Measurements from ENCODE around the gene PRKAA1.

PRKAA1 gene

GRCh38 chr5:40798012-40798800 is at the start of gene PRKAA1:
Gene PRKAA1 (minus strand): TSS chr5:40798374. CDS start chr5:40798189, 185 bp downstream.
- DNase-seq = peak; percentile 87

DNA sequence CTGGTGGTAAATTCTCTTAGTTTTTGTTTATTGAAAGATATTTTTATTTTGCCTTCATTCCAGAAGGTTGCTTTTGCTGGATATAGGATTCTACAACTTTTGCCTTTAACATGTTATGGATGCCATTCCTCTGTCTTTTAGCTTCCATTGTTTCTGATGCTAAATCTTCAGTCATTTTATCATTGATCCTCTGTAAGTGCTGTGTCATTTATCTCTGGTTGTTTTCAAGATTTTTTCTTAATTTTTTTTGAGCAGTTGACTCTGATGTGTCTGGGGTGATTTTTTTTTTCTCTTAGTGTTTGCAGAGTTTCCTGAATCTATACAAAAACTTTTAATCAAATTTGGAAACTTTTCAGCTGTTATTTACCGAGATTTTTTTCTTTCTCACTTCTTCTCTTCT is 49.4 kb upstream of the PRKAA1 start:
- no peak for DNase-seq

- DNase-seq = no peak
Measured at GRCh38 chr5:40846371-40846770, 48.2 kb upstream of the PRKAA1 start.

- no peak for DNase-seq
Measured at GRCh38 chr5:40844565-40844964, 46.4 kb upstream of the PRKAA1 start.

GRCh38 chr5:40842351-40842750 is 44.2 kb upstream of the PRKAA1 start:
- DNase-seq = no peak

GRCh38 chr5:40841068-40841805 is 43.1 kb upstream of the PRKAA1 start, which contains the start of gene CARD6:
Gene CARD6 (plus strand): TSS chr5:40841367. CDS start chr5:40841383, 16 bp downstream.
- no peak for DNase-seq

DNA sequence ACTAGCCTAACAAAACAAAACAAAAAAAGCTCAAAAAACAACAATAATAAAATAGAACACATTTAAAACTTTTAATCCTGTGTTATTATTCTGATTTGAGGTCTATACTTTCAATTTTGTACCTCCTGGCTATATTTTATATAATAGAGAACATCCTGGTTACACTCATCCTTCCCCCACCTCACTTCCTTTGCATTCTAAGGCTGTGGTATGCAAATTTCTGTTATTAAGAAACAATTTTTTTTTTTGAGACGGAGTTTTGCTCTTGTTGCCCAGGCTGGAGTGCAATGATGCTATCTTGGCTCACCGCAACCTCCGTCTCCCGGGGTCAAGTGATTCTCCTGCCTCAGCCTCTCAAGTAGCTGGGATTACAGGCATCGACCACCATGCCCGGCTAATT is 39.9 kb upstream of the PRKAA1 start:
- DNase-seq = no peak

DNA sequence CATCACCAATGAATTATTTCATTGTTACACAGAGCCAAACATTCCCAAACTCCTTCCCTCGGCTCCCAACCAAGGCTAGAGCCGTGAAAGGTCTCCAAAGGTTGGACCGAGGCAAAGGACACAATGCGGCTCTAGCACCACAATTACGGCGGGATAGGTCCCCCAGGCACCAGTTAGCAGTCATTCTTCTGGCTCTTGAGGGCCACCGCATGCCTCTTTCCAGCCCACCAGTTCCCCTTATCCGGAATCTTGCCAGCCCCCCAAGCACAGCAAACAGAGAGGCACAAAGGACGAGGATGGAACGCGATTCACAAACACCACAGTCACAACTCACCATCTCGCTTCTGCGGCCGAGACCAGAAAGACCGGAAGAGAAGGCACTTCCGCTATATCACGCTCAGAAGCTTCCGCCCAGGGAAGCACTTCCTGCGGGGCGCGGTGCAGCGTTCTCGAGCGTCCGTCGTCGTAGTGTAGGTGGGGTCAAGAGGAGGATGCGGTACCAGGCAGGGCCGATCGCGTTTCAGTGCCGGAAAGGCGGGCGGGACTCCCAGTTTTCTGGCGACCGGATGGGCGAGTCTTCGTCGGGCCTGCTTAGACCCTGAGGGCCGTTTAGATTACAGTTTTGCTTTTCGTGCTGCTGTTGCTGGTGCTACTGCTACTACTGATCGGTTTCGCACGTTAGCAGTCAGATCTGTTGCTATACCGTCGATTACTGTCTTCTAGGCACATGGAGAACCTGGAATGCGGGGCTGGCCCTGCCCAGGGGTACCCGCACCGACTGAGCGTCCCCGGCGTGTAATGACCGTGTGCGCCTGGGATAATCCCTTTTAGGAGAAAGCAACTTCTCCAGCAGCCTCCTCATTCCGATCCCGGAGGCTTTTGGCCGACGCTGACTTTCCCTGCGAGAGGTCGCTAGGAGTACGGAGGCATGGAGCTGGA is 36.9 kb upstream of the PRKAA1 start, which contains the start of gene RPL37:
Gene RPL37, minus strand, starts transcription at position 374 of the 939 bp plus-strand sequence. Its CDS starts 37 bp downstream, at position 337.
- DNase-seq = peak; percentile 98

DNA sequence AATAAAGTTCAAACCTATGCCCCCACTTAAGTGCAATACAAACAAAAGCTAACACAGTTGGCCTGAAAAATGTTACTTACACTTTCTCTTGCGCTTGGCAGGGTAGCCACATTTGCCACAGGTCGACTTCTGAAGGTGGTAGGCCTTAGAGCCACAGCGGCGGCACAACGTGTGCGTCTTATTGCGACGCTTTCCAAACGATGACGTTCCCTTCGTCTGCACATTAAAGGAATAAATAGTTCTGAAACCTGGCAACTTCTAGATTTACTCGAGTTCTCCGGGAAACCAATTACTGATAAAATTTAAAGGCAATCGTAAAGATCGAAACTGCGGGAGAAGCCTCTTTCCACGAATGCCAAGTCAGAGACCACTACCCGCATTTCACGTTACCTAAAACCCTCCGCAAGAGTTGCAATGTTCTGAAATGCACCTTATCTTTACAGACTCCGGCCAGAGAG is 36.2 kb upstream of the PRKAA1 start:
- DNase-seq = no peak

DNA sequence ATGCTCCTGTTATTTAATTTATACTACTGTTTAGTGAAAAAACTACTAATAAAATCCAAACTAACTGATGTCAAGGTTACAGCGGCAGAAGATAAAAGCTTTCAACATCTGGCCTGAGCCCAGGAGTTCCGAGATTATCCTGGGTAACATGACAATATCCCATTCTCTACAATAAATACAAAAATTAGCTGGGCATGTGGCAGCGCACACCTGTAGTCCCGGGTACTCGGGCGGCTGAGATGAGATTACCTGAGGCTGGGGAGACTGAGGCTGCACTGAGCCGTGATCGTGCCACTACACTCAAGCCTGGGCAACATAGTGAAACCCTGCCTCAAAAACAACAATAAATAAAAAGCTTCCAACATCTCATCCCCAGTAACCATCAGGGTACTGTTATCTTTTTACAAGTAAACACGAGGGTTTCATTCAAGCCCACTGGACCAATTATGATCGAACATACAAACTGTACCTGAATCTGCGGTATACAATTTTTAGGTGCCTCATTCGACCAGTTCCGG is 35.6 kb upstream of the PRKAA1 start:
- no peak for DNase-seq

DNA sequence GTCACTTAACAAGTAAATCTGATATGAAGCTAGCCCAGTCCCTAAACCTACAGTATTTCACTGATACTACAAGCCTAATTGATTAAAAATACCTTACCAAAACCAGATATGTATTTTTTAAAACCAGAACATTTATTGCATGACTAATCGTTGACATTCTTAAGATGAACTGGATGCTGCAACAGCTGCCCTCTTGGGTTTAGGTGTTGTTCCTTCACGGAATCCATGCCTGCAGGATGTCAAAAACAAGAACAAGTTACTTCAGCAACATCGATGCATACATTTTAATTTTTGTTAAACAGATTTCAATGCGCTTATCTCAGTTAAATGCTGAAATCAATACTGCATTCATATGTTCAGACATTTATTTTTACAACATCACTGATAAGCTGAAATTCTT is 34.2 kb upstream of the PRKAA1 start:
- DNase-seq = no peak

DNA sequence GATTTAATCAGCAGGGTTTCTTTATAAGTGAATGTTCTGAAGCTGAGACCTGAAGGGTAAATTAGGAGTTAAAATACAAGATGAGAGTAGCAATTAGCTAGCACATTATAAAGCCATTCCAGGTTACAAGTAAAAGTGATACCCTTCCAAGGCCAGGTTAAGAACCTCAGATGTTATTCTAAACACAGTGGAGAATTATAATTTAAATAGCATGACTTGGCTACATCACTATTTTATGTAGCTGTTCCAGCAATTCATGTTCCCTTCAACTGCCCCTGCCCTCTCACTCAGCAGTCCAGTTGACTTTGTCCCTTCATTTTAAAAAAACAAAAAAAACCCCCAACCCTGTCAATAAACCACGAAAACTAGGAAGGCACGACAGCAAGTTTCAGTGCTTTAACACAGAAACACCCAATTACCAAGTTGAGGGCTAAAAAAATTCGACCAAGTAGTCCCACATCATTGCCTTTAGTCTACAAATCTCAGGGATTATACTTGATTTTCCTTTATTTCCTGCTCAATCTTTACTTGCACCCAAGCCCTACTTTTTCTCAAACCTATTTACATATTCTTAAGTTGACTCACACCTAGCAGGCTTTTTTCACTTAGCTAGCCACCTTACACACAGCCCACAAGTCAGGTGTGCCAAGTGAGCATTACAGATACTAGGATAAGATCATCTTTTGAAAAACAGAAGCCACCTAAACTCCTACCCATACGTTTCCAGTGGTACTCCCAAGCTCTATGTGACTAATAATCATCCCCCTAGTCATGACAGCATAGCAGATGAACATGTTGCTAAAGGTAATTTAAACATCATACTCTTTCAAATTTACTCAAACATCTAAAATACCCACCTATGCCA is 33.4 kb upstream of the PRKAA1 start:
- no peak for DNase-seq

GRCh38 chr5:40829748-40830533 is 31.8 kb upstream of the PRKAA1 start:
- no peak for DNase-seq

GRCh38 chr5:40828690-40829661 is 30.8 kb upstream of the PRKAA1 start:
- no peak for DNase-seq

DNA sequence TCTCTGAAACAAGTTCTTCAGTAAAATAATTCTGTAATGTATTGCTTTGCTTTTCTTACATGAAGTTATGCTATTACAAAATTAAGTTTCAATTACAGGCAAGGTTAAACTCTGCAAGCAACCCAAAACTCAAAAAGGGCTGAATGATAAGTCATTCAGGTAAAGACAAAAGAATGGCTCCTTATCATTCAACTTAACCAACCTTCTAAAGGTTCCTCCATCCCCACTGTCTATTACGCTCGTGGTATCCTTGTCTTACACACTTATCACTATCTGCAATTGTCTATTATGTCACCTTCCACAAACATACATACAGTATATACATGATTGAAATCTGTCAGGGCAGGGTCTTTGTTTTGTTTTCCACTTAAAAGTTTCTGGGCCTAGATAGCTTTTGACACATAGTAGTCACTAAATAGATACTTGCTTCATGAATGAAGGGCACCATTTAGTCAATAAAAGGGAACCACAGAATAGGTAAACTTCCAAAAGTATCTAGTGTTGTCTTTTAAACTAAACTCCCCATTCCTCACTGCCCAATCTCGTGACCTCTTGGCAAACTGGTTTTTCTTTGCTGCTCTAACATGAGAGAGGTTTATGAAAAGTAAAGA is 30.0 kb upstream of the PRKAA1 start:
- no peak for DNase-seq

GRCh38 chr5:40827188-40827977 is 29.2 kb upstream of the PRKAA1 start:
- no peak for DNase-seq

DNA sequence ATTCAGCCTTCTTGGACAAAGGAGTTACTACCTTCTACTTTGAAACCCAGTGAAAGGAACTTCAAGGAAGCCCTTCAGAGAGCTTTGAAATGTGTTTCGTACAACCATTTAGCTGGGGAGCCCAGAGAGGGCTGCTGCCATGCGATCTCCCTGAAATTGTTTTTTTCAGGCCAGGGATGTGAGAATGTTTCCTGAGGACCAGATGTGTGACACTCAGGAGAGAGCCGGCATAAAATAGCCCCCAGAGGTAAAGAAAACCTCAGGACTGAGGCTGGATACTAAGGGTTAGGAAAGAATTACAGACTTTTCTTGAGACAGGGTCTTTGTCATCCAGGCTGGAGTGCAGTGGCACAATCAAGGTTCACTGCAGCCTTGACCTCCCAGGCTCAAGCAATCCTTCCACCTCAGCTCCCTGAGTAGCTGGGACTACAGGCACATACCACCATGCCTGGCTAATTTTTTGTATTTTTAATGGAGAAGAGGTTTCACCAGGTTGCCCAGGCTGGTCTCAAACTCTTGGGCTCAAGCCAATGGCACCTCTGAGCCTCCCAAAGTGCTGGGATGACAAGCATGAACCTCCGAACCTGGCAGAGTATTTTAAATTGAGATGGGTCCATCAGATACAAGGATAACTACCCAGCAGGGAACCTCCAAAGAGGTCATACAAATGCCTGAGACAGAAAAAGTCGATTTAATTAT is 28.5 kb upstream of the PRKAA1 start:
- DNase-seq = no peak
